Tibial artery (tissue), 4 donors: ENCODE measurements around the gene ST6GALNAC6.

ENCODE experiments used
- DNase-seq, 2 donors: peaks; one replicate each; pipeline ENCODE4 v3.0.0-alpha.2; 2019
- H3K27ac ChIP-seq, 2 donors: fragments of 200-600 bp; sonication (generic) in 1 of 2; 1 replicate in 1 of 2; 2 replicates in 1 of 2; pipeline ENCODE4 v1.5.1; 2018 to 2019; ENCODE audit warnings: mild to moderate bottlenecking in 1 of 2
- H3K27me3 ChIP-seq, 2 donors: fragments of 200-600 bp; sonication (generic) in 1 of 2; one replicate each; pipeline versions ENCODE4 v1.5.1 to v1.6.0; 2016 to 2019
- H3K36me3 ChIP-seq, 3 donors: fragments of 200-600 bp; sonication (generic) in 2 of 3; one replicate each; pipeline ENCODE4 v1.5.1; 2016 to 2019; ENCODE audit warnings: mild to moderate bottlenecking in 2 of 3
- H3K4me1 ChIP-seq, 4 donors: fragments of 200-600 bp; sonication (generic) in 2 of 4; 1 replicate in 3 of 4; 2 replicates in 1 of 4; pipeline ENCODE4 v1.5.1; 2016 to 2019
- H3K4me3 ChIP-seq, 2 donors: fragments of 200-600 bp; sonication (generic) in 1 of 2; 1 replicate in 1 of 2; 2 replicates in 1 of 2; pipeline ENCODE4 v1.5.1; 2018 to 2019; ENCODE audit warnings: mild to moderate bottlenecking in 2 of 2
- H3K9me3 ChIP-seq, 3 donors: fragments of 200-600 bp; sonication (generic) in 1 of 3; one replicate each; pipeline ENCODE4 v1.5.1; 2016 to 2019
- intact Hi-C: fragments of 100-400 bp; cut with DNase I; formaldehyde crosslinking; loops from one replicate; pipeline ENCODE4 v1.15.0; 2023; ENCODE audit warnings: low total_unique reads
- TF ChIP-seq, protein P1 (sequence below), 2 experiments: fragments of 200-600 bp in 1 of 2; fragments of 450-650 bp in 1 of 2; IDR thresholded peaks; one replicate each; pipeline ENCODE4 v1.5.1; 2017 to 2019; ENCODE audit warnings: antibody characterized with exemption in 2 of 2, mild to moderate bottlenecking in 1 of 2, moderate library complexity in 1 of 2

Gene ST6GALNAC6

DNA sequence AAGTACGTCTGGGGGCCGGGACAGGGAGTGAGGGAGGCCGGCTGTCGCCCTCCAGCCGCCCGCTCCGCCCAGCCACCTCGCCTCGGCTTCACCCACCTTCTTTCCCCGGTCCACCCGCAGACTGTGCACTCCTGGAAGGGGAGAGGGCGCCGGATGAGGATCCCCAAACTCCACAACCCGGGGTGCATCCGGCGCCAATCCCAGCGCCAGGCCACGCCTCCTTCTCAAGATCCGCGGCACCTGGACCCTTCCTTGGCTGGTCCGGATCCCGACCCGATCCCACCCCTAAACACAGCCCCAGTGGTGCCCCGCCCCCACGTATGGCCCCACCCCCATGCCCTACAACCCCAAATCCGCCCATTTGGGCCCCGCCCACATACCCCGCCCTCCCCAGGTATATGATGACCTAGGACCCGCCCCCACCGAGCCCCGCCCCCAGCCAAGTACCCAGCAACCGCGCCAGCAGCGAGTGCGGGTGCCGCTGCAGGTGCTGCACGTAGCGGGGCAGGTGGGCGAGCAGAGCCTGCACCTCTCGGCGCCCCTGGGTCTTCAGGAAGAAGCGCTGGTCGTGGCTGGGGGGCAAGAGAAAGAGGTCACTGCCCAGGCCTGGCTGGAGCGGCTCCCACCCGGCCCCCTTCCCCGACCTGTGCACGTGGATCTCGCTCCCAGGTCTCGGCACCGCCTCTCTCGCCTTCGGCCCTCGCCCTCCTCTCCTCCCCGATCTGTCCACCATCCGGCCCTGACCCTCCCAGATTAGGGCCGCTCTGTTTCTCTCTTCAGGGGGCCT lies 28.0 kb upstream of the ST6GALNAC6 start:
- no peak for DNase-seq
- Histone ChIP-seq H3K27me3 (peaks cover 0 to 52% of the 10 kb centered on the region in 2 donors), H3K27ac (no peak overlapping the region), H3K9me3 (no peaks in the 10 kb centered on the region), H3K4me1 (peaks cover 0 to 38% (median 32%) of the 10 kb centered on the region in 4 donors), H3K4me3 (peak overlapping the region in 1 of 2 donors; percentile 10), H3K36me3 (no peaks in the 10 kb centered on the region)
- intact Hi-C loops: loop anchor here (2.0 kb wide), 1 partner anchor 337 kb away; no protein-coding TSS in a partner anchor
- TF ChIP-seq, protein P1, sequence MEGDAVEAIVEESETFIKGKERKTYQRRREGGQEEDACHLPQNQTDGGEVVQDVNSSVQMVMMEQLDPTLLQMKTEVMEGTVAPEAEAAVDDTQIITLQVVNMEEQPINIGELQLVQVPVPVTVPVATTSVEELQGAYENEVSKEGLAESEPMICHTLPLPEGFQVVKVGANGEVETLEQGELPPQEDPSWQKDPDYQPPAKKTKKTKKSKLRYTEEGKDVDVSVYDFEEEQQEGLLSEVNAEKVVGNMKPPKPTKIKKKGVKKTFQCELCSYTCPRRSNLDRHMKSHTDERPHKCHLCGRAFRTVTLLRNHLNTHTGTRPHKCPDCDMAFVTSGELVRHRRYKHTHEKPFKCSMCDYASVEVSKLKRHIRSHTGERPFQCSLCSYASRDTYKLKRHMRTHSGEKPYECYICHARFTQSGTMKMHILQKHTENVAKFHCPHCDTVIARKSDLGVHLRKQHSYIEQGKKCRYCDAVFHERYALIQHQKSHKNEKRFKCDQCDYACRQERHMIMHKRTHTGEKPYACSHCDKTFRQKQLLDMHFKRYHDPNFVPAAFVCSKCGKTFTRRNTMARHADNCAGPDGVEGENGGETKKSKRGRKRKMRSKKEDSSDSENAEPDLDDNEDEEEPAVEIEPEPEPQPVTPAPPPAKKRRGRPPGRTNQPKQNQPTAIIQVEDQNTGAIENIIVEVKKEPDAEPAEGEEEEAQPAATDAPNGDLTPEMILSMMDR (IDR thresholded peaks at IDR 0.05): no peak

- TF ChIP-seq, protein P1 (IDR thresholded peaks at IDR 0.05): no peak
- no peak for DNase-seq
- Histone ChIP-seq H3K27me3 (peaks cover 0 to 54% of the 10 kb centered on the region in 2 donors), H3K4me1 (peaks cover 0 to 40% (median 33%) of the 10 kb centered on the region in 4 donors), H3K9me3 (no peaks in the 10 kb centered on the region), H3K4me3 (peak overlapping the region in 1 of 2 donors; percentile 10), H3K36me3 (no peaks in the 10 kb centered on the region), H3K27ac (no peak overlapping the region)
- intact Hi-C loops: loop anchor here (2.0 kb wide), 1 partner anchor 336 kb away; no protein-coding TSS in a partner anchor
These were observed 27.4 kb upstream of the ST6GALNAC6 start for GRCh38 chr9:127926906-127927200.

DNA sequence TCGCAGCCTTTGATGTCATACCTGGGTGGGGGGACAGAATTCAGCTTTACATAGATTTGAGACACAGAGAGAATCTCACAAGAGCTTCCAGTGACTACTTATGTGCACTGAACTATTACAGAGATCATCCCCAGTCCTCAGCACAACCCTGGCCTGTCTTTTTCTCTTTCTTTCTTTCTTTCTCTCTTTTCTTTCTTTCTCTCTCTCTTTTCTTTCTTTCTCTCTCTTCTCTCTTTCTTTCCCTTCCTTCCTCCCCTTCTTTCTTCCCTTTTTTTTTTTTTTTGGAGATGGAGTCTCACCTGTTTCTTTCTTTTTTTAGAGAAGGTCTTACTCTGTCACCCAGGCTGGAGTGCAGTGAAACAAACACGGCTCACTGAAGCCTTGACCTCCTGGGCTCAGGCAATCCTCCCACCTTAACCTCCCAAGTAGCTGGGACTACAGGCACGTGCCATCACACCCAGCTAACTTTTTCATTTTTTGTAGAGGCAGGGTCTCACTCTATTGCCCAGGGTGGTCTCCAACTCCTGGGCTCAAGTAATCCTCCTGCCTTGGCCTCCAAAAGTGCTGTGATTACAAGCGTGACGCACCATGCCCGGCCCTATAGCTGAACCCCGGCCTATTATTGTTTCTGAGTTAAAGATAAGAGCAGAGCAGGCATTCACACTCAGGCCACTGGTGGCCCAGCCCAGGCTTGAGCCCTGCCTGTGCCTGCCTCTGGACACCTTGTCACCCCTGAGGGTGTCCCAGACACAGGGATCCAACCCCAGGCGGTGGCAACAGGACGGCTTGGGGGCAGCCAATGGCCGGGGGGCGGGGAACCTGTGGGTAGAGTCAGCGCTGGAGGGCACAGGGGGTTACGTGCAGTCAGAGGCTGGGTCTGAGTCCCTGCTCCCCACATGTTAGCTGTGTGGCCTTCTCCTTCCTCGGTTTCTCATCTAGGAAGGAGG lies 26.8 kb upstream of the ST6GALNAC6 start:
- H3K4me3 ChIP-seq: no peak overlapping the region
- no peaks in the 10 kb centered on the region for H3K36me3 ChIP-seq
- TF ChIP-seq, protein P1 (IDR thresholded peaks at IDR 0.05): no peak
- H3K27ac ChIP-seq: no peak overlapping the region
- H3K4me1 ChIP-seq: peaks cover 6 to 41% (median 34%) of the 10 kb centered on the region in 4 donors
- H3K27me3 ChIP-seq: peaks cover 0 to 57% of the 10 kb centered on the region in 2 donors
- DNase-seq: no peak
- H3K9me3 ChIP-seq: no peaks in the 10 kb centered on the region
- intact Hi-C loops: loop anchor here (2.0 kb wide), 1 partner anchor 335 kb away; no protein-coding TSS in a partner anchor

GRCh38 chr9:127924736-127925444 lies 25.5 kb upstream of the ST6GALNAC6 start:
- intact Hi-C loops: loop anchor here (5.0 kb wide), 1 partner anchor 423 kb away; no protein-coding TSS in a partner anchor
- H3K9me3 ChIP-seq: no peaks in the 10 kb centered on the region
- H3K27me3 ChIP-seq: peaks cover 0 to 53% of the 10 kb centered on the region in 2 donors
- TF ChIP-seq, protein P1 (IDR thresholded peaks at IDR 0.05): no peak
- H3K27ac ChIP-seq: no peak overlapping the region
- H3K36me3 ChIP-seq: no peaks in the 10 kb centered on the region
- no peak overlapping the region for H3K4me3 ChIP-seq
- peaks cover 6 to 32% (median 27%) of the 10 kb centered on the region in 4 donors for H3K4me1 ChIP-seq
- DNase-seq: no peak

- Histone ChIP-seq H3K9me3 (no peaks in the 10 kb centered on the region), H3K27me3 (peaks cover 0 to 43% of the 10 kb centered on the region in 2 donors), H3K4me1 (peaks cover 6 to 43% (median 32%) of the 10 kb centered on the region in 4 donors), H3K36me3 (no peaks in the 10 kb centered on the region), H3K27ac (no peak overlapping the region), H3K4me3 (no peak overlapping the region)
- intact Hi-C loops: loop anchor here (2.0 to 5.0 kb wide), 2 partner anchors 187 to 421 kb away; no protein-coding TSS in a partner anchor
- TF ChIP-seq, protein P1 (IDR thresholded peaks at IDR 0.05): no peak
- no peak for DNase-seq
These were observed 24.4 kb upstream of the ST6GALNAC6 start for GRCh38 chr9:127923771-127924170.
